ENCODE results near the gene NDUFA13.

GRCh38 chr19:19487077-19487949 is 28.7 kb upstream of the NDUFA13 start:
- TF ChIP-seq TCF7L2 (IDR thresholded peaks at IDR 0.05; ENCODE audit: borderline replicate concordance, low read depth, low read length) (no peak), GLIS2 (tag by site-specific recombination; IDR thresholded peaks at IDR 0.05) (no peak), CTCF (tag by site-specific recombination; IDR thresholded peaks at IDR 0.05) (no peak), ZNF221 (tag by site-specific recombination; IDR thresholded peaks at IDR 0.05; ENCODE audit: borderline replicate concordance) (no peak), ZNF518A (tag by site-specific recombination; conservative IDR thresholded peaks at IDR 0.05; ENCODE audit: low read depth) (no peak), BCL11A (tag by site-specific recombination; IDR thresholded peaks at IDR 0.05; ENCODE audit: low read depth) (no peak)
